OCI-LY1 (cell line): ENCODE measurements around the gene SERPIND1.

Source experiments
- H2AFZ ChIP-seq: fragments of 200-600 bp; sonication (generic), shearing (Covaris generic); 2 replicates; pipeline ENCODE4 v1.6.0; 2014; ENCODE audit warnings: antibody characterized with exemption, mild to moderate bottlenecking, low read length
- H3F3A ChIP-seq: fragments of 200-600 bp; sonication (generic), shearing (Covaris generic); 2 replicates; pipeline ENCODE4 v1.6.0; 2014; ENCODE audit warnings: mild to moderate bottlenecking, antibody characterized with exemption, low read length, moderate library complexity; ENCODE audit not compliant: insufficient read depth
- H3K27ac ChIP-seq: fragments of 200-600 bp; sonication (generic); 2 replicates; pipeline ENCODE4 v1.5.1; 2014; ENCODE audit warnings: low read length, mixed run types, mild to moderate bottlenecking, low read depth; ENCODE audit not compliant: poor library complexity, severe bottlenecking
- H3K27me3 ChIP-seq: fragments of 200-600 bp; sonication (generic); 2 replicates; pipeline ENCODE4 v1.6.0; 2014; ENCODE audit warnings: antibody characterized with exemption, mild to moderate bottlenecking, low read length, moderate library complexity; ENCODE audit not compliant: insufficient read depth
- H3K36me3 ChIP-seq: fragments of 200-600 bp; sonication (generic); 2 replicates; pipeline ENCODE4 v1.6.1; 2014; ENCODE audit warnings: mild to moderate bottlenecking, antibody characterized with exemption, low read length, moderate library complexity, mixed read lengths; ENCODE audit not compliant: insufficient read depth
- H3K4me1 ChIP-seq: fragments of 200-600 bp; sonication (generic); 2 replicates; pipeline ENCODE4 v1.5.1; 2014; ENCODE audit warnings: mild to moderate bottlenecking, low read length, moderate library complexity; ENCODE audit not compliant: insufficient read depth, severe bottlenecking
- H3K4me2 ChIP-seq: fragments of 200-600 bp; sonication (generic), shearing (Covaris generic); 2 replicates; pipeline ENCODE4 v1.6.1; 2014; ENCODE audit warnings: low read length
- H3K4me3 ChIP-seq: fragments of 200-600 bp; sonication (generic); 2 replicates; pipeline ENCODE4 v1.5.1; 2014; ENCODE audit warnings: low read length, low read depth, mild to moderate bottlenecking, mixed read lengths; ENCODE audit not compliant: poor library complexity, severe bottlenecking
- H3K79me2 ChIP-seq: fragments of 200-600 bp; shearing (Covaris generic); 2 replicates; pipeline ENCODE4 v1.6.1; 2016; ENCODE audit warnings: mixed run types, low read length, mixed read lengths; ENCODE audit not compliant: insufficient read depth
- H3K9ac ChIP-seq: fragments of 200-600 bp; sonication (generic), shearing (Covaris generic); 2 replicates; pipeline ENCODE4 v1.6.1; 2014; ENCODE audit warnings: mild to moderate bottlenecking, low read length, mixed read lengths
- H3K9me2 ChIP-seq: fragments of 200-600 bp; sonication (generic), shearing (Covaris generic); 2 replicates; pipeline ENCODE4 v1.6.1; 2014; ENCODE audit warnings: low read depth, mild to moderate bottlenecking, low read length, mixed read lengths
- H3K9me3 ChIP-seq: fragments of 200-600 bp; shearing (Covaris generic); 2 replicates; pipeline ENCODE4 v1.6.1; 2014; ENCODE audit warnings: low read length, mixed read lengths
- H4K20me1 ChIP-seq: fragments of 200-600 bp; sonication (generic), shearing (Covaris generic); 2 replicates; pipeline ENCODE4 v1.6.0; 2016; ENCODE audit warnings: mild to moderate bottlenecking, low read length; ENCODE audit not compliant: insufficient read depth
- CTCF ChIP-seq: fragments of 200-600 bp; sonication (generic), shearing (Covaris generic); IDR thresholded peaks from 2 replicates; pipeline ENCODE4 v1.5.1; 2017; ENCODE audit warnings: mild to moderate bottlenecking, antibody characterized with exemption, low read length, moderate library complexity, mixed read lengths
- EZH2 ChIP-seq: fragments of 200-600 bp; sonication (generic), shearing (Covaris generic); IDR thresholded peaks from 2 replicates; pipeline ENCODE4 v1.8.0; 2017; ENCODE audit warnings: borderline replicate concordance, mixed run types, mild to moderate bottlenecking, antibody characterized with exemption, low read length, moderate library complexity, mixed read lengths

Gene SERPIND1

DNA sequence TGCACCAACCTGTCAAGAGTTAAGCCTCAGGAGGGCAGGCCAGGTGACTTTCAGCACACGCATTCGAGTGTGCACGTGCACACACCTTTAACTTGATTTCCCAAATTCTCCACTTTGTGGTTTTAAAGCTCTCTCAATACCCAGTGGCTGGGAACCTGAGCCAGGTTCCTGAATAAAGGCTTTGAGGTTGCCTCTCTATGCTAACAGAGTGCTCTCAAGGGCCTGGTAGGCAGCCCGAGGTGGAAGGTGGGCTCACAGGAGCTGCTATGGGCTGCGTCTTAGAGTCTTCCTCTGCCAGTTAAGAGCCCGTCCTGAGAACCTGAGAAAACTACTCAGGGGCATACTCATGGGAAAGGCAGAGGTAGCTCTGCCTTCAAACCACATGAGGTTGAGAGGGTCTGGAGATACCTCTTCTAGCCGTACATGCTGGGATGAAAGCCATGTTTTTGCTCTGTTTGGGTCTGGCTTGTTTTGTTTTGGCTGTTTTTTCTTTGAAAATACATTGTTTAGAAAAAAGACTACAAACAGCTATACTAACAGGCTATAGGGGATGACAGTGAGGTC, 11.6 kb upstream of the SERPIND1 start:
- Histone ChIP-seq H3F3A (no peaks in the 10 kb centered on the region), H4K20me1 (no peaks in the 10 kb centered on the region), H3K4me2 (no peak overlapping the region), H3K9me3 (no peaks in the 10 kb centered on the region), H3K27ac (no peak overlapping the region), H3K36me3 (peaks cover 59% of the 10 kb centered on the region), H3K9ac (no peak overlapping the region), H3K79me2 (no peaks in the 10 kb centered on the region), H3K4me3 (no peak overlapping the region), H3K4me1 (no peaks in the 10 kb centered on the region), H2AFZ (no peak overlapping the region), H3K9me2 (no peaks in the 10 kb centered on the region), H3K27me3 (no peaks in the 10 kb centered on the region)
- TF ChIP-seq CTCF (no peak), EZH2 (no peak)

DNA sequence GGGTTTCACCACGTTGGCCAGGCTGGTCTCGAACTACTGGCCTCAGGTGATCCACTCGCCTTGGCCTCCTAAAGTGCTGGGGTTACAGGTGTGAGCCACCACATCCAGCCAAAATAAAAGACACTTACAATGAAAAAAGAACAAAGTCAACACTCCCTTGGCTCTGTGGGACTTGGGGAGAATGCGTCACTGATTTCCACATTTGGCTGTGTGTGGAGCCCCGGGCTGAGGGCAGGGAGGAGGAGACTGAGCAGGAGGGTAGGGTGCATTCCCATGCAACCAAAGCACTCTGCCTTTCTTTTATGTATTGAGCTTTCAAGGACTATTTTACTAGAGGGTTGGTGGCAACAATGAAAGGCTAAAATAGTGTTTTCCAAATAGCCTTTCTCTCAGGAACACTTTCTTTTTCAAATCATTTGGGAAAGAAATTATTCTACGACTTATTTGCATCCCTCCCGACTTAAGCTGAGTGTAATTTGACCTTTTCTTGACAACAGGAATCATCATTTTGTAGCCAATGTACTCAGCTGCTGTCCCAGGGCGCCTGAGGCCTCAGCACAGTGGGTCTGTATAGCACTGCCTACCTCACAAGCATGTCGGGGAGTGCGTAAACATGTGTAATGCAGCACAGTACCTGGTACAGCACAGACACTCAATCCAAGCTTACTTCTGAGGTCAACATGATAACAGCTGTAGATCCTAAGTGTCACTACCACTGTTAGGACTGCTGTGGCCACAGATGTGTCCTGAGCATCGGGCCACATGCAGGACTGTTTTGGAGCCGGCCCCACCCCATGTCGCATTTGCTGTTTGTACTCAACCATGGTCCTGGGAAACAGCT, 10.1 kb upstream of the SERPIND1 start:
- no peak overlapping the region for H3K4me2 ChIP-seq
- no peak overlapping the region for H3K9ac ChIP-seq
- H3K27ac ChIP-seq = no peak overlapping the region
- peaks cover 56% of the 10 kb centered on the region for H3K36me3 ChIP-seq
- H3K9me3 ChIP-seq = no peaks in the 10 kb centered on the region
- H3K79me2 ChIP-seq = no peaks in the 10 kb centered on the region
- H3F3A ChIP-seq = no peaks in the 10 kb centered on the region
- H3K4me1 ChIP-seq = no peaks in the 10 kb centered on the region
- TF ChIP-seq EZH2 (no peak), CTCF (no peak)
- H4K20me1 ChIP-seq = no peaks in the 10 kb centered on the region
- H2AFZ ChIP-seq = no peak overlapping the region
- no peak overlapping the region for H3K4me3 ChIP-seq
- H3K9me2 ChIP-seq = no peaks in the 10 kb centered on the region
- H3K27me3 ChIP-seq = no peaks in the 10 kb centered on the region

GRCh38 chr22:20764471-20764720, 9.5 kb upstream of the SERPIND1 start:
- no peak overlapping the region for H3K9ac ChIP-seq
- H3K79me2 ChIP-seq = no peaks in the 10 kb centered on the region
- TF ChIP-seq CTCF = no peak
- TF ChIP-seq EZH2 = no peak
- H4K20me1 ChIP-seq = no peaks in the 10 kb centered on the region
- H3K4me1 ChIP-seq = no peaks in the 10 kb centered on the region
- H3K27me3 ChIP-seq = no peaks in the 10 kb centered on the region
- H3K4me3 ChIP-seq = no peak overlapping the region
- no peak overlapping the region for H3K27ac ChIP-seq
- no peak overlapping the region for H2AFZ ChIP-seq
- no peaks in the 10 kb centered on the region for H3F3A ChIP-seq
- H3K4me2 ChIP-seq = no peak overlapping the region
- no peaks in the 10 kb centered on the region for H3K9me2 ChIP-seq
- H3K9me3 ChIP-seq = no peaks in the 10 kb centered on the region
- peaks cover 55% of the 10 kb centered on the region for H3K36me3 ChIP-seq
